Measurements from ENCODE around the gene UBE4A.

UBE4A gene

DNA sequence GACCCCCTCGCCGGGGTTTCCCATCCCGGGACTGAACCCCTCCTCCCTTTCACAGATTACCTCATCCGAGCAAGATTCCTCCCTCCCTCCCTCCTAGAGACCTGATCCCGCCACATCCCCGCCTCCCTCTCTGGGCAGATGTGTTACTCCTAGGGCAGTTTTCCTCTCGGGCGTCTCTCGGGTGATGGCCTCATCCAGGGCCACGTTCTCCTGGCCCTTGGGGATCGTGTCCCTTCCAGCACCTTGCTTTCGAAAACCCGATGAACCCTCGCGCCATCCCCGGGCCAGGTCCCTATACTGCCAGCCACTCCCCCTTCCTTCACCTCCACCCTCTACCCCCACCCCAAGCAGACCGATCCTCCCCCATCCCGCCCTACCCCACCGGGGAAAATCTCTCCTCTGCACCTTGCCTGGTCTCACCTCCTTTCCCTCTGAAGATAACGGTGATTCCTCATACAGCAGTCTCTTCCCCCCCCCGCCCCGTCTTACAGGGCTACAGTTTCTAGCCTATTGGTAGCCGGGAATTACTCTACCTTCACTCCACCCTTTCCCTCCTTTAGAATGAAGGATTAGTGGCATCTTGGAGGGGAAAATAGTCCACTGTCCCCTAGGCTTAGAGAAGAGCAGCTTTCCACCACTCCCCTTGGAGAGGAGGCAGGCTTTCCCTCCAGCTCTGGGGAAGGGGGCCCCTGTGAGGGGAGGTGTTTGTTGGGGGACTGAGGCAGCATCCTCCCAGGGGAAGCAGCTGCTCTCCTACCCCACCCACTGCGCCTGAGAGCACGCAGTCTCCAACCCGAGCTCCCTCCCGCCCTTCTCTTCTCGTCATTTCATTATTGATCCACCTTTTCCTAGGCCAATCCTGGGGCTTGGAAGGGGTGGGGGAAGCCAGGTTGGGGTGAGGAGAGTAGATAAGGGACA is 78.1 kb downstream of the UBE4A start:
- peak; percentile 33 for DNase-seq (ENCODE audit: low spot score)

DNA sequence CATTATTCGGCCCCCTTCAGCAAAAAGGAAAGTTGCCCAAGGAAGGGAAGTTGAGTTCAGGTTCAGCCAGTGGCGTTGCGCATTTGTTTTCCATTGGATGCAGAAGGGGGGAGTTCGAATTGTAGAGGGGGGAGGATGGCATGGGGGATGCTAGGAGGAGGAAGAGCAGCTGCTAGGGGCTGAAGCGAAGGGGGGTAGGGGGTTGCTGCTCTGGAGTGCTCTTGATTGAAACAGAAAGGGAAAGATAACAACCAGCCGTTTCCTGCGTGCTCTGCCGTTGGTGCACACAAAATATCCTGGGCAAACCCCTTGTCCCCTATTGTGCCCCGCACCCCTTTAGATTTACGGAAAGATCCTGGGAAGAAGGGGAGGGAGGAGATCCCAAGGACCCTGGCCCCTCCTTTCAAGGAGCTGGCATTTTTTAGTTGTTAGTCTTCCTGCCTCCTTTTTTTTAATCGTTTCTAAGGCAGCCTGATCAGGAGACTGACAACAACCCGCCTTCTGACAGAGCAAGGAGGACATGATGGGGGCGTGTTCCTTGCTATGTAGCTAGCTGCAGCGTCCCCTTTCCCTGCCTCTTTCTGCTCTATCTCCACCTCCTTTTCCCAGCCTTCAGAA is 79.0 kb downstream of the UBE4A start:
- peak; percentile 43 for DNase-seq (ENCODE audit: low spot score)

DNA sequence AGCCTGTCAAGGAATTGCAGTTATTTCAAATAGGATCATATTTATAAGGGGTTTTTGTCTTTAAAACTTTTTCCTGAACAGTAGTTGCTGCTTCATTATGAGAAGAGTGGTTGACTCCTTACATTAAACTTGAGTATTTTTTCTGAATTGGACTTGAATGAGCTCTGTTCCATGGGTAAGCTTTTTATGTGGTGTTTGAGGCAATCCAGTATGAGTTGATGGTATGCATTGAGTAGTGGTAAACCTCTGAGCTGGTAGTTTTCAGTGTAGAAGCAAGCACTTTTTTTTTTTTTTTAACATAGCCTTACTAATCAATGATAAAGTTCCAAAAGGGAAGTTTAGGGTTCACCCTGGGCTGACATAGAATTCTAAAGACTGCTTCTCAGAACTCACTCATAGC is 80.2 kb downstream of the UBE4A start:
- DNase-seq (ENCODE audit: low spot score) = no peak

DNA sequence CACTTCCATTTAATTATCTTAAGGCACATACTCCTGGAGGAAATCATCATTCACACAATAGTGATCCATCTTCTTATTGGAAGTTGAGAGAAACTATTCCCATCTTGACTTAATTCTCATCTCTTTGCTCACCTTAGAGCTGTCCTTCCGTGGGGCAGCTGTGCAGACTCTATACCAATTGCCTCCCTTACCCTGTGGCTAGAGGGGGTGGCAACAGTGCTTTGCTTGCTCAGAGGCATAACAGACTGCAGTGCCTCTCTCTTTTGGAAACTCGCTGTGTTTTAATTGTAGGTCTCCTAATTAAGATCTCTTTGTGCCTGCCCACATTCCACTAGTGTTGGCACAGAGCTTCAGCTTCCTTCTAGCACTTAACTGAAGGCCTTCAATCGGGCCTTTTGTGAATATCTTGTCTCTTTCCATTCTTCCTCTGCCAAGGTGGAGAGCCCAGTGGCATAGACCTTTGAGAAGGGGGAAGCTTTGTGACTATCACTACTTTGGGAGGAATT is 82.4 kb downstream of the UBE4A start:
- no peak for DNase-seq (ENCODE audit: low spot score)

DNA sequence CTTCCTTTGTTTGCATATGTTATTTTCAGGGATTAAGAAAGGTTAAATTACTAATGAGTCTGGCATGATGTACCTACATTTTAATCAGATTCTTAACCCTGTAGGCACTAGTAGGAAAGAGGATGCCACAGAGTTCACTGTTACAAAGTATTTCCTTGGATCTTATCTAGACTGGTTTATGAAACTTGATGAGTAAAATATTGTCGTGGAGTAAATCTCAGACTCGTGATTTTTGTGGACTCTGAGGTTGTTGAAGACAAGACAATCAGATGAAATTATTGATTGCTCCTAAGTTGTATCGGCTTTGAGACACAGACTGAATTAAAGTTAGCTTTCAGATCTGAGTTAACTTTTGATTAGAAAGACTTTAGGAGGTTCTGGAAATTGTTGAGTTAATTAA is 82.9 kb downstream of the UBE4A start:
- no peak for DNase-seq (ENCODE audit: low spot score)

DNA sequence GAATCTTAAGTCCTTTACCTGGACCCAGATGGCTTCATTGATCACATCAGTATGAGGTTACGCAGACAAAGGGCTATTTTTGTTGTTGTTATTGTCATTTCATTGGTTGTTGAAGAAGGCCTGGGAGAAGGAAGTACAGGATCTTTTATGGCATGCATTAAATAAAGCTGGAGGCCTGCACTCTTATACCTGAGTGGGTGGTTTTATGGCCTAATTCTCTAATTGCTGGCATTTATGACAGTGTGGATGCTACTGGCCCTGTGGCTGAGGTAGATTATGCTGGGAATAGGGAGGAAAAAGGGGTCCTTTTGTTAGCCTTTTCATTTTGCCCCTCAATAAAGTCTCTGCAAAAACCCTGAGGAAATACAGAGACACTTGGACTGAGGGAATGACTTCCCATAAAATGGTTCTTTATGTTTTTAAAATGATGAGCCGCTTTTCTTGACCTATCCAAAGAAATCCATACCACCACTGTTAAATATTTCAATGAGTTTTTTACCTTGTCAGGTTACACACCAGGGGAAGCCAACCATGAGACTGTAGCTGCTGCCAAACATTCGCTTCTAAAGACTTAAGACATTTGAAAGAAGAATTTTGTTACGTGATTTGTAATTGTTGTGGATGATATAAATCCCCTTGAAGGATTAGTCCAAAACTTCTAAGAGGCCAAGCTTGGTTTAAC is 83.6 kb downstream of the UBE4A start:
- no peak for DNase-seq (ENCODE audit: low spot score)

DNA sequence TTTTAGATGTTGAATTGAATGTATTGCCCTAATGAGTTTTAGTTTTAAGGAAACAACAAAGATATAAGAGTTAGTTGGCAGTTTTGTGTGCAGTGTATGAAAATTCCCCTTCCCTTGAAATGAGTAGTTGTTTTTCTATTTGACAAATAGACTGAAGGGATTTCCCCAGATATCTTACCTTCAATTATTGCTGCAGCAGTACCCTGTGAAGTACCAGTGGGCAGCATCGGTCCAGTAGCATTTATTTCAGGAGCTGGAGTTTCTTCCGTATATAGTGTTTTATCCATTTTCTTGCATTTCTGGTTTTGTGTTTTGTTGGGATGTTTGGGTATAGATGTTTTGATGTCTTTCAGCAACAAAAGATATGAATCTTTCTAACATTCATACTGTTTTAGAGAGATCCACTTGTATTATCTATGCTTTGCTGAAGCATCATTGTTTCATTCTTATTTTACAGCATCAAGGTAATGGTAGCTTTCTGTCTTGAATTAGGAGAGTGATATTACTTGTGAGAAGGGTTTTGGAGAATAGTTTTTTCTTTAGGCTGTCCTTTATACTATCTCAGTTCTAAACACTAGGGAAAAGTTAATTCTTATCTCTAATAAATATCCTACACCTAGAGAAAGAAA is 84.3 kb downstream of the UBE4A start:
- DNase-seq (ENCODE audit: low spot score) = peak; percentile 23

DNA sequence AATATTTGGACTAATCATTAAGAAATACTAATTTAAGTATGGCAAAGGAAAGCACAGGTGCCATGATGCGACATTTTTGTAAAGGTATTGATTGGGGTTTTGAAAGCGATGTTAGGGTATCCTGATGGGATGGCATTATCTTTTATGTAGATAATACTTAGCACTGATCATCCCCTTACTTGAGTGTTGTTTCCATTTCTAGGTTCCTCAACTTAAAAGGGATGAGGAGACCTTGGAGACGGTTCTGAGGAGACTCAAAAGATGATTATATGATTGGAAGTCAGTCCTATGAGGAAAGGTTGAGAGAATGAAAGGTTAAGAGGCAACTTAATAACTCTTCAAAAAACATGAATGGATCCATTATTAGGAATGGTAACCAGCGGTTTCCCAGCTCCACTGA is 88.0 kb downstream of the UBE4A start:
- no peak for DNase-seq (ENCODE audit: low spot score)

DNA sequence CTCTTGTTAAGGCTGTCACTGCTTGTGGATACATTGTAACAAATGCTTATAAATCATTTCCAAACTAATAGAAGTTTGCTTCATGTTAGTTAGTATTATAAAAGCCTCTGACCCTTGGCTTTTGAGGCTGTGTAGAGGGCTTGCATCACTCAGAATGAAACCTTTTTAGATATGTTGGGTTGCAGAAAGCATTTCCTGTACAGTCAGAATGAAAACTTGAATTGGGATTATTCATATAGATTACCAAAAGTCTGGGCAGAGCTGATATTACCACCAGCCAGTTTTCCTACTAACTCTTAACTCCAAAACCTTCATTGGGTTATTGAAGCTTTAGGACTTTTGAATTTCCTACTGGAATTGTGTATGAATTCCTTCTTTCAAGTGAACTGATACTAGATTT is 88.9 kb downstream of the UBE4A start:
- DNase-seq (ENCODE audit: low spot score) = no peak
